HG03520 (cell line): Measurements from ENCODE around the gene CBLN3.

Experiments used
- ATAC-seq: cut with Tn5 transposase; IDR thresholded peaks from one replicate; pipeline ENCODE4 v1.9.1; 2021; ENCODE audit warnings: mild to moderate bottlenecking, moderate library complexity; ENCODE audit not compliant: unreplicated experiment

CBLN3 gene

GRCh38 chr14:24439830-24440605, 10.6 kb upstream of the CBLN3 start:
- no peak for ATAC-seq

- ATAC-seq, result no peak
Observed at GRCh38 chr14:24439257-24439656, 9.8 kb upstream of the CBLN3 start.

- no peak for ATAC-seq
Observed at GRCh38 chr14:24438223-24439097, 9.0 kb upstream of the CBLN3 start.

- ATAC-seq, result no peak
Observed at GRCh38 chr14:24437736-24438067, 8.2 kb upstream of the CBLN3 start.

DNA sequence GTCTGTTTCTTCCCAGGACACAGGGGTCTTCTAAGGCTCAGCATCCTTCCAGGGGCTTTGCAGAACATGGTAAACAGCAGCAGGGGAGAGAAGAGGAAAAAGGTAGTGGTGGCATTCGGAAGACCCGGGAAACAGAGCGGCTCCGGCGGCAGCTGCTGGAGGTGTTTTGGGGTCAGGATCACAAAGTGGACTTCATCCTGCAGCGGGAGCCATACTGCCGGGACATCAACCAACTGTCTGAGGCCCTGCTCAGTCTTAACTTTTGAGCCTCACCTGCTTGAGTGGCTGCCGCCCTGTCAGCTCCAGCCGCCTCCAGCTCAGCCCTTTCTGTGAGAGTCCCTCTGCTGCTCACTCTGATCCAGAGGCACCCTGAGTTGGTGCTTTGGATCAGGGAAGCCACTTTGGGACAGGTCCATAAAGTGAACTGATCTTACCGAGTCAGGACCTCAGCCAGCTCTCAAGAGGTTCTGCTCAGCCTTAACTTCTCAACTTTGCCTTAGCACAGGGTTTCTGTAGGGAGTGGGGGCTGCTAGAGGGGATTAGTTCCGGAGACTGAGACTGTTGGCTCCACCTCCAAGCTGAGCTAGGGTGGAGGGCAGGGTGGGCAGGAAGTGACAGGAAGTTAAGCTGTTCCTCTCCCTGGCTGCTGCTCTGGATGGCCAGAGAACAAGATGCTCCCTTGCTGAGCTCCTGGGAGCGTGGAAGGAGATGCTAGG, 7.7 kb upstream of the CBLN3 start:
- no peak for ATAC-seq

- ATAC-seq, result no peak
Observed at GRCh38 chr14:24436355-24437019, 7.0 kb upstream of the CBLN3 start.

- no peak for ATAC-seq
Observed at GRCh38 chr14:24435998-24436354, 6.5 kb upstream of the CBLN3 start.

GRCh38 chr14:24435192-24435810, 5.8 kb upstream of the CBLN3 start:
- no peak for ATAC-seq

DNA sequence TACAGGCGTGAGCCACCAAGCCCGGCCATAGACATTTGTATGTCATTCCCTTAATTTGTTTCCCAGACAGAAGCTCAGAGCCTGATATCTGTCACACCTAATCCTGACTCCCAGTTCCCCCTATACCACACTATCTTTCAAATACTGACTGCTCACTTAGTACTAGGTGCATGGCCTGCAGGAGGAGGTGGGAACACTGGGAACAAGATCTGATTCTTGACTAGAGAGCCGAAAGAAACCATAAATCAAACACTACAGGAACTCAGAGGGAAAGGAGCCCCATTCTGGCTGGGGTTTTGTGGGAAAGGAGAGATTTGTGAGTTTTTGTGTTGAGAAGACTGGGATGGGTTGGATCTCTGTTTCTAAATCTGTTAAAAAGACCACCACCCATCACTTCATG, 5.2 kb upstream of the CBLN3 start:
- ATAC-seq, result no peak

- no peak for ATAC-seq
Observed at GRCh38 chr14:24434036-24434435, 4.6 kb upstream of the CBLN3 start.

- ATAC-seq, result no peak
Observed at GRCh38 chr14:24432259-24433131, 3.0 kb upstream of the CBLN3 start.

DNA sequence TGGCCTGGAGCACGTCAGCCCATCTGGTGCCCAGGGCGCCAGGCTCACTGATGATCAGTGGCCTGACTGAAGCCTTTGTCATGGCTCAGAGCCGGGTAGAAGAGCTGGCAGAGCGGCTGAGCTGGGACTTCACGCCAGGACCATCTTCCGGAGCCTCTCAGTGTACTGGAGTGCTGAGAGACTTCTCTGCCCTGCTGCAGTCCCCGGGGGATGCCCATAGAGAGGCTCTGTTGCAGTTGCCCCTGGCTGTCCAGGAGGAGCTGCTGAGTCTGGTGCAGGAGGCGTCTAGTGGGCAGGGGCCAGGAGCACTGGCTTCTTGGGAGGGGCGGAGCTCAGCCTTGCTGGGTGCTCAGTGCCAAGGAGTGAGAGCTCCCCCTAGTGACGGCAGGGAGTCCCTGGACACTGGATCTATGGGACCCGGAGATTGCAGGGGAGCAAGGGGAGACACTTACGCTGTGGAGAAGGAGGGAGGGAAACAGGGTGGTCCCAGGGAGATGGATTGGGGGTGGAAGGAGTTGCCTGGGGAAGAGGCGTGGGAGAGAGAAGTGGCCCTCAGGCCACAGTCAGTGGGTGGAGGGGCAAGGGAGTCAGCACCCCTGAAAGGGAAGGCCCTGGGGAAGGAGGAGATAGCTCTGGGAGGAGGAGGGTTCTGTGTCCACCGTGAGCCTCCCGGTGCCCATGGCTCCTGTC, 2.2 kb upstream of the CBLN3 start:
- ATAC-seq, result peak; percentile 57

GRCh38 chr14:24430682-24431568, 1.5 kb upstream of the CBLN3 start:
- ATAC-seq, result no peak

DNA sequence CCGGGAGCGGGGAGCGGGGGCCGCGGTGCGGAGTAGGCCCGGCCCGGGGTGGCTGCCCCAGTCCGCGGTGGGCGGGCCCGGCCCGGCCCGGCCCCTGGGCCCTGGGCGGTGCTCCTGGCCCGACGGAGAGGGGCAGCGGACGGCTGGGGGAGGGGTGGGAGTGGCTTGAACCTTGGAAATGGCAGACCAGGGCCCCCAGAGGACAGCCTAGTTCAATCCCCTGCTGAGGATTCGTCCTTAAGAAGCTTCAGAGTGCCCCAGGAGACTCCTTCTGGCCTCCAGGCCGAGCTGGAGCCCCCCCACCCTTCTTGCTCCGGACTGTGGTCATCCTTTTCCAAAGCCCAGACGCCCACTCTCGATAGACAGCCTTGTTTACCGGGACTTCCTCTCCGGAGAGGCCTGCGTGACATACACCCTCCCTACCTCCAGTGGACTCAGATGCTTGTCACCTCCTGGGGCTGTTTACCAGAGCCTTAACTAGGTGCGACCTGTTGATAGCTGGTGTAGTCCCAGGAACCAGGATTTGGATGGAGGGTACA, 744 bp upstream of the CBLN3 start:
- peak; percentile 45 for ATAC-seq

DNA sequence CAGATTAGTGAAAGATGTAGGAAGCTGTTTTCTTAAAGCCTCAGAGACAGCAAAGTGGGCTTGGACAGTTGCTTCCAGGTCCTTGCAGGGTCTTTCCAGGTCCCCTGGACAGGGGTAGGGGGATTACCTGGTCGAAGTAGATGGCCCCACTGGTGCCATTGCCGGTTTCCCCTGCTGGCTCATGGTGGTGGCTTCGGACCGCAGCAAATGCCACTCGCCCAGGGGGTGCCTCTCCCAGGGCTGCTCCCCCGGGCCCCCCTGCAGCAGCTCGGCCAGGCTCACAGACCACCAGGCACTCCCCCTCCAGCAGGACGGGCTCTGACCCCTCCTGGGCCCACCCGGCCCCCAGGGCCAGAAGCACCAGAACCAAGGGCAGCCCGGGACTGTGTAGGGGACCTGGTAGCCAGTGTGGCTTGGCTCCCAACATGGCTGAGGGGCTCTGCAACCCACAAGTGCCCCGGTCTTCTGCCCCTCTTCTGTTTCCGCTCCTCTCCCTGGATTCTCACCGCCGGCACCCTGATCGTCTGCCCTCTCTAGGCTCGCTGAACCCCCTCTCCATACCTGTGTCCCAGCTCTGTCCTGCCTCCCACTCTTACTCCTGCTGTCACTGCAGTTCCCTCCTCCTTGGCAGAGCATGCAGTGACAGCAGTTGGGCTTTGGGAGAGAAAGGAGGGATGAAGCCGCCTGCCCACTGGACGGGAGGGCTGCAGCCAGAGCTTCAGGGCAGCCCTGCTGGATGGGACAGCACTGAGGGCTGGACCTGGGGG, 657 bp downstream of the CBLN3 start:
- no peak for ATAC-seq

DNA sequence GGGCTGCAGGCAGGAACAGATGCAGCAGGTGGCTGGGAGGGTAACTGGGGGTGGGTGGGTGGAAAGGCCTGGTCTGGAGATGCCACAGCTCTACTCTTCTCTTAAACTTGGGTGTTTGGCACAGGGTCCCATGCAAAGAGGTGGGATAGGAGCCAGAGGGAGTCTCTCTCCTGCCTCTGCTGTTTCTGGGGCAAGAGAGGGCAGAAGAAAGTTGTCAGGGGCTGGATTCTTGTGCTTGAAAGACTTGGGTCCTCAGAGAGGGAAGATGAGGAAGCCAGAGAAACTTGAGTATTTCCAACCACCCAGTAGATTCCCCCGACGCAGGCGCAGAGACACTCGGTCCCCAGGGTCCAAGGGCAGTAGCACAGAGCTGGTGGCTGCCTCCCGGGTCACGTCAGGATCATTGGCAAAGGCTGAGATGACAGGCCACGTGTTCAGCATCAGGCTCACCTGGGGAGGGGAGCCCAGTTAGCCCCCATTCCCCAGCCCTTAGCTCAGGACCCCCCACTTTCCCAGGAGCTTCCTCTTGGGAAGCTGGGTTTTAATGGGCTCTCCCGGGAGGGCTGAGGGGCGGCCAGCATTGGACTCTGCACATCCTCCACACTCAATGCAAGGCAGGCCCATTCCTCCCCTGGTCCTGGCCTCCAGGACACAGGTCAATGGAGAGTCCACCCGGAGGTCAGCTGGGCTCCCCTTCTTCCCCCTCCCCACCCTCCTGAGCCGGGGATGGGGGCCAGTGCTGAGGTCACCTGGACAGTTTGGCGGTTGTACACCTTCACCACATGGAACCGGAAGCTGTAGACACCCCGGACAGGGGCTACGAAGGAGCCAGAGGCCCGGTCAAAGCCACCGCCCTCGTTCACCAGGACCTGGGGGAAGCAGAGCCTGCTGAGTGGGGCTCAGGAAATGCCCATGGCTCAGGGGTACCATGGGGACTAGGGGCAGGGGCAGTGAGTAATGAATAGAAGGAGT, 1.6 kb downstream of the CBLN3 start:
- ATAC-seq, result no peak
